GM10266 (cell line): ENCODE results near the gene CPED1.

Experiments
- DNase-seq: peaks from one replicate; pipeline ENCODE4 v3.0.0; 2012; ENCODE audit errors: extremely low spot score
- CTCF ChIP-seq: IDR thresholded peaks from 2 replicates; pipeline ENCODE4 v1.5.1; 2012; ENCODE audit warnings: mild to moderate bottlenecking, low read depth; ENCODE audit not compliant: control insufficient read depth, insufficient read depth; ENCODE audit errors: missing control alignments

The CPED1 gene

GRCh38 chr7:121328508-121329190 lies 340.1 kb downstream of the CPED1 start, which contains the start of gene WNT16:
WNT16 (plus strand) TSS chr7:121329000; CDS start chr7:121329293, 293 bp downstream.
- peak; percentile 14 for DNase-seq
- no peak for TF ChIP-seq CTCF

DNA sequence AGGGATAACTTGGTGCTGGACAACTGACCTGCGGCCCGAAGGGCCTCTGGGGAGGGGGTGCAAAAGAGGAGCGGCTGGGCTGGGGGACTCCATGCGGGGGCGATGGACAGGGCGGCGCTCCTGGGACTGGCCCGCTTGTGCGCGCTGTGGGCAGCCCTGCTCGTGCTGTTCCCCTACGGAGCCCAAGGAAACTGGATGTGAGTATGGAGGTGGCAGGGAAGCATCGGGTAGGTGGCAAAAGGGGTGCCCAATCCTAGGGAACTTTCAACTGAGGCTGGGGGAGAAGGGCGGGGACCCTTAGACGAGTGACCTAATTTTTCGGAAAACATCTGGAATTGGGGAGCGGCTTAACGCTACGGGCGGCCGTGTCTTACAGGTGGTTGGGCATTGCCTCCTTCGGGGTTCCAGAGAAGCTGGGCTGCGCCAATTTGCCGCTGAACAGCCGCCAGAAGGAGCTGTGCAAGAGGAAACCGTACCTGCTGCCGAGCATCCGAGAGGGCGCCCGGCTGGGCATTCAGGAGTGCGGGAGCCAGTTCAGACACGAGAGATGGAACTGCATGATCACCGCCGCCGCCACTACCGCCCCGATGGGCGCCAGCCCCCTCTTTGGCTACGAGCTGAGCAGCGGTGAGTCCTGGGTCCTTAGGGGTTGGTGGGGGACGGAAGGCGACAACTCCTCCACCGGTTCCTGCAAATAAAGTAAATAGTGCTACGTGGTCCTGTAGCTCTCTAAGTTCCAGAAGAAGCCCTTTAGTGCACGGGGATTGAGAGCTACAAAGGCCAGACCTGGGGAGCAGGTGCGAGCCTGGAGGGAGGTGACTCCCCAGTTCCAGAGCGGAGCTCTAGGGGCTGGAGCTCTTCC lies 340.9 kb downstream of the CPED1 start:
- DNase-seq = peak; percentile 52
- TF ChIP-seq CTCF = peak; percentile 30

DNA sequence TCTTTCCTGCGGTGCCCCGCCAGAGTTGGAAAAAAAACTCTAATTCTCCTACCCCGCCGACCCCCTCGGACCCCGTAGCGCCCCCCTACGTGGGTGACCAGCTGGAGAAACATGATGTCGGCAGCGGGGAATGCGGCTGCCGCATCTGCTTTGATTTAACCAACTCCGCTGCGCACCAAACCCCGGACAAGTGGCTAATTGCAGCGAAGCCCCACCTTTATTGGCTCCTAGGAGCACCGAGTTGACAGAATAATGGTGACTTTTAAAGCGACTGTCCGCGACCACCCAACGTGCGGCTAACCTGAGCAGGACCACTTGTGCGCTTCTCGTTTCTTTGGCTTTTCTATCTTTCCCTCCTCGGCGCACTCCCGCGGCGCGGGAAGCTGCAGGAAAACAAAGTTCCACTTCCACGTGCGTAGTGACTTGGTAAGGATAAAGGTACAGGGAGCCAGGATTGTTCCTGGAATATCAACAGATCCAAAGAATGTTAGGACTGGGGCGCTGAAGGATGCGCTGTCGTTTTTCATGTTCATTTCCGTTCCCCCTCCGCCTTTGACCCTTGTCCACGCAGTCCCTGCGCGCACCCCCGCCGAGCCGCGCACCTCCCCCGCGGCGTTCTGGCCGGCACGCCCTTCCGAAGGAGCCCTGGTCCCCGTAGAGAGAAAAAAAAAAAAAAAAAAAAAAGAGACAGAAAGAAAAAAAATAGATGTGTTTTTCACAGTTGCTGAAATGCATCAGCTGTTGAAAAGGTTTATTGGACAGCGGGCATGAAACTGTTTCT lies 341.7 kb downstream of the CPED1 start:
- peak; percentile 19 for DNase-seq
- TF ChIP-seq CTCF = no peak

DNA sequence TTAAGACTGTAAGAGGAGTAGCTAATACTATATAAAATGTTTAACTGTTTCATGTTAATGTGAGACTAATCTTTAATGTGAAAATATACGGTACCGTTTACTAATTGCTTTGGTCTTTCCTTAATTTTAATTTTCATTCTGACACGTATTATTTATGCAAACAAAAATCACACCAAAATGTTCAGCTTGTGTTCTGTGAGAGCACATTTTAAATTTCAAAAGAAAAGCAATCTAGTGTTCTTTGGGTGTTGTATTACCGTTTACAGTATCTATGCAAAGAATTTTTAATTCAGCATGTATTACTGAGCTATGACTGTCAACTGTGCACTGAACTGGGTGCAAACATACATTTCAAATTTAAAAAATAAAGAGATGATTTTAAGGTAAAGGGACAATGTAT lies 342.5 kb downstream of the CPED1 start:
- TF ChIP-seq CTCF = no peak
- DNase-seq = no peak

DNA sequence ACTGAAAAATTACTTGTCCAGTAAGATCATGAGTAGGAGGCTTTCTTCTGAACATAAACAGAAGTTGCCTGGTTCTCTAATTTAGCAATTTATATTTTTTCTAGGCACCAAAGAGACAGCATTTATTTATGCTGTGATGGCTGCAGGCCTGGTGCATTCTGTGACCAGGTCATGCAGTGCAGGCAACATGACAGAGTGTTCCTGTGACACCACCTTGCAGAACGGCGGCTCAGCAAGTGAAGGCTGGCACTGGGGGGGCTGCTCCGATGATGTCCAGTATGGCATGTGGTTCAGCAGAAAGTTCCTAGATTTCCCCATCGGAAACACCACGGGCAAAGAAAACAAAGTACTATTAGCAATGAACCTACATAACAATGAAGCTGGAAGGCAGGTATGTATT lies 343.1 kb downstream of the CPED1 start:
- no peak for DNase-seq
- TF ChIP-seq CTCF = no peak

DNA sequence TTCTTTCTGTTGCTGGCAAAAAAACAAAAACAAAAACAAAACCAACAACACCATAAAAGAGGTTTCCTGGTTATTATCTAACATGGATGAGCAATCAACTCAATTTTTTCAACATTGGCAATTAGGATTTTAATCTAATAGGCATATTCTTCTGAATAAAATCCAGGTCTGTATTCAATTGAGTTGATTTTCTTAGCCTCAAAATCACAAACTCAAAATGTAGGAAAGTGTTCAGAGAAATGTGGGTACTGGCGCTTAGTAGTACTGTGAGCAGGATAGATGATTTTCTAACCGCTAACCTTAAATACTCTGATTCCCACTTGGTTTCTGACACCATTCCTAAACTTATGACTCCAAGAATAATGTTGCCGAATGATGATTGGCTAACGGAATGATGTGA lies 345.9 kb downstream of the CPED1 start:
- no peak for DNase-seq
- TF ChIP-seq CTCF = no peak
